Activated CD8-positive, alpha-beta T cell treated with anti-CD3 and anti-CD28 coated beads for 36 hours (primary cell): ENCODE results near the gene KCTD2. TPM values are rescaled to one million over a fixed set of nuclear protein-coding genes. Genes with fewer than 3 reads are reported as not detected.

ENCODE experiments used
- ATAC-seq: fragments of 200-7000 bp; cut with Tn5 transposase; one replicate; pipeline ENCODE4 v1.10.0; 2021; ENCODE audit warnings: mild to moderate bottlenecking, moderate library complexity
- CTCF ChIA-PET: fragments of 350-600 bp; sonication (Branson Sonifier 250); formaldehyde crosslinking; loops from one replicate; lab custom pipeline; 2021; ENCODE audit warnings: antibody characterized with exemption; lab: Charles Lee
- POLR2A ChIA-PET: fragments of 350-600 bp; sonication (Branson Sonifier 250); formaldehyde crosslinking; loops from one replicate; lab custom pipeline; 2021; ENCODE audit warnings: antibody characterized with exemption; lab: Charles Lee
- DNase-seq: peaks from one replicate; pipeline ENCODE4 v3.0.0-alpha.2; 2020
- H3K27ac Mint-ChIP-seq: one replicate; pipeline ENCODE4 v1.8.0; 2021; ENCODE audit warnings: mild to moderate bottlenecking, mixed read lengths
- H3K27me3 Mint-ChIP-seq: one replicate; pipeline ENCODE4 v1.8.0; 2021; ENCODE audit warnings: mixed read lengths
- H3K36me3 Mint-ChIP-seq: one replicate; pipeline ENCODE4 v1.8.0; 2021; ENCODE audit warnings: low read depth, mixed read lengths
- H3K4me1 Mint-ChIP-seq: one replicate; pipeline ENCODE4 v1.8.0; 2021; ENCODE audit warnings: low read depth, mixed read lengths
- H3K4me3 Mint-ChIP-seq: one replicate; pipeline ENCODE4 v1.8.0; 2021; ENCODE audit warnings: mild to moderate bottlenecking, moderate library complexity, mixed read lengths
- H3K9me3 Mint-ChIP-seq: one replicate; pipeline ENCODE4 v1.8.0; 2021; ENCODE audit warnings: mixed read lengths
- CTCF ChIP-seq: fragments of 200-600 bp; IDR thresholded peaks from one replicate; pipeline ENCODE4 v1.8.0; 2022; ENCODE audit warnings: antibody characterized with exemption, mild to moderate bottlenecking
- intact Hi-C: fragments of 100-400 bp; cut with micrococcal nuclease; formaldehyde crosslinking; loops from one replicate; pipeline ENCODE4 v1.10.0; 2022
- total RNA-seq, 2 experiments: library from RNA; stranded (reverse); gene quantifications; one replicate each; pipeline ENCODE4 v1.2.3, GENCODE V29; 2021

The KCTD2 gene
- total RNA-seq, 2 experiments from 2014 or later, result 10.5 to 11.4 TPM

- DNase-seq (no peak), ATAC-seq (no peak)
- CTCF ChIA-PET, result interaction anchor here (1.5 to 4.6 kb wide), 2 partner anchors 8 to 10 kb away, joined by 5 to 14 read pairs; no protein-coding TSS in a partner anchor
- no peaks in the 10 kb centered on the region for H3K9me3 Mint-ChIP-seq
- no peaks in the 10 kb centered on the region for H3K4me1 Mint-ChIP-seq
- H3K27me3 Mint-ChIP-seq, result no peaks in the 10 kb centered on the region
- no peak overlapping the region for H3K27ac Mint-ChIP-seq
- H3K36me3 Mint-ChIP-seq, result no peaks in the 10 kb centered on the region
- no peak for TF ChIP-seq CTCF
- intact Hi-C loops, result no loop called here
- POLR2A ChIA-PET, result no interaction called here
- H3K4me3 Mint-ChIP-seq, result no peak overlapping the region
Measured at GRCh38 chr17:75096082-75096625, 49.1 kb downstream of the KCTD2 start.

- Mint-ChIP-seq H3K36me3 (no peaks in the 10 kb centered on the region), H3K27me3 (no peaks in the 10 kb centered on the region), H3K9me3 (no peaks in the 10 kb centered on the region), H3K4me3 (no peak overlapping the region), H3K4me1 (no peaks in the 10 kb centered on the region), H3K27ac (no peak overlapping the region)
- ATAC-seq, result no peak
- TF ChIP-seq CTCF, result no peak
- ChIA-PET POLR2A (interaction anchor here (0.9 kb wide), 1 partner anchor 9 kb away, joined by 3 read pairs; no protein-coding TSS in a partner anchor), CTCF (interaction anchor here (0.7 to 1.8 kb wide), 3 partner anchors 9 to 16 kb away, joined by 3 to 6 read pairs (median 3); no protein-coding TSS in a partner anchor)
- no peak for DNase-seq
- intact Hi-C loops, result no loop called here
Measured at GRCh38 chr17:75097865-75098264, 50.8 kb downstream of the KCTD2 start.

GRCh38 chr17:75098861-75099260 lies 51.8 kb downstream of the KCTD2 start:
- ATAC-seq (no peak), DNase-seq (no peak)
- no peak for TF ChIP-seq CTCF
- H3K4me1 Mint-ChIP-seq, result no peaks in the 10 kb centered on the region
- no peak overlapping the region for H3K27ac Mint-ChIP-seq
- CTCF ChIA-PET, result interaction anchor here (0.8 kb wide), 1 partner anchor 13 kb away, joined by 3 read pairs; no protein-coding TSS in a partner anchor
- H3K4me3 Mint-ChIP-seq, result no peak overlapping the region
- POLR2A ChIA-PET, result no interaction called here
- no peaks in the 10 kb centered on the region for H3K36me3 Mint-ChIP-seq
- no peaks in the 10 kb centered on the region for H3K9me3 Mint-ChIP-seq
- no peaks in the 10 kb centered on the region for H3K27me3 Mint-ChIP-seq
- intact Hi-C loops, result no loop called here

GRCh38 chr17:75099881-75100595 lies 53.0 kb downstream of the KCTD2 start:
- Mint-ChIP-seq H3K4me1 (no peaks in the 10 kb centered on the region), H3K27me3 (no peaks in the 10 kb centered on the region), H3K4me3 (no peak overlapping the region), H3K27ac (no peak overlapping the region), H3K36me3 (no peaks in the 10 kb centered on the region), H3K9me3 (no peaks in the 10 kb centered on the region)
- TF ChIP-seq CTCF, result no peak
- POLR2A ChIA-PET, result no interaction called here
- CTCF ChIA-PET, result interaction anchor here (0.9 kb wide), 1 partner anchor 9 kb away, joined by 3 read pairs; no protein-coding TSS in a partner anchor
- intact Hi-C loops, result no loop called here
- ATAC-seq, result no peak
- DNase-seq, result no peak

GRCh38 chr17:75102385-75102821 lies 55.4 kb downstream of the KCTD2 start:
- ChIA-PET CTCF (interaction anchor here (1.6 kb wide), 1 partner anchor 12 kb away, joined by 5 read pairs; no protein-coding TSS in a partner anchor), POLR2A (interaction anchor here (0.6 to 1.1 kb wide), 2 partner anchors 11 to 83 kb away, joined by 3 to 4 read pairs; no protein-coding TSS in a partner anchor)
- no peaks in the 10 kb centered on the region for H3K27me3 Mint-ChIP-seq
- no peaks in the 10 kb centered on the region for H3K4me1 Mint-ChIP-seq
- no peak overlapping the region for H3K27ac Mint-ChIP-seq
- H3K4me3 Mint-ChIP-seq, result no peak overlapping the region
- H3K36me3 Mint-ChIP-seq, result no peaks in the 10 kb centered on the region
- ATAC-seq, result no peak
- intact Hi-C loops, result no loop called here
- TF ChIP-seq CTCF, result no peak
- DNase-seq, result no peak
- H3K9me3 Mint-ChIP-seq, result no peaks in the 10 kb centered on the region
